HCT116 (cell line): ENCODE data around the gene CDH13. TPM values are rescaled to one million over a fixed set of nuclear protein-coding genes. Genes with fewer than 3 reads are reported as not detected.

ENCODE experiments used
- ATAC-seq: fragments of 200-7000 bp; cut with Tn5 transposase; 2 replicates; pipeline ENCODE4 v1.9.1; 2020; ENCODE audit warnings: mild to moderate bottlenecking, moderate library complexity
- BruUV-seq: library from RNA; stranded (reverse); fragments of 400-500 nt; replicated peaks from 2 replicates; lab custom pipeline; 2021; lab: Mats Ljungman, UMichigan
- CTCF ChIA-PET: fragments of 300-600 bp; sonication (Branson Sonifier 250); formaldehyde crosslinking; loops from one replicate; lab custom pipeline; 2021; ENCODE audit warnings: antibody characterized with exemption; lab: Charles Lee
- POLR2A ChIA-PET: fragments of 300-600, 350-600 bp; sonication (Branson Sonifier 250); formaldehyde crosslinking; loops from one replicate; lab custom pipeline; 2021; ENCODE audit warnings: antibody characterized with exemption; lab: Charles Lee
- RAD21 ChIA-PET, 2 experiments: fragments of 300-600 bp; sonication (Branson Sonifier 250); formaldehyde crosslinking; loops; one replicate each; lab custom pipeline; 2023; ENCODE audit warnings: low total read pairs in 2 of 2; ENCODE audit not compliant: uncharacterized antibody in 2 of 2, unreplicated experiment in 2 of 2, low non-redundant PET in 1 of 2; lab: Charles Lee
- DNase-seq: peaks from one replicate; pipeline ENCODE4 v3.0.0-alpha.2; 2010; ENCODE audit warnings: low read depth, low spot score
- H2AFZ ChIP-seq: fragments of 200-600 bp; shearing (Covaris generic), sonication (generic); 2 replicates; pipeline ENCODE4 v1.6.1; 2017; ENCODE audit warnings: low read depth, mixed run types, mixed read lengths, antibody characterized with exemption, low read length; ENCODE audit not compliant: poor library complexity, severe bottlenecking
- H3K27ac ChIP-seq: 2 replicates; pipeline ENCODE4 v1.5.1; 2012; ENCODE audit warnings: low read depth, low read length
- H3K27me3 ChIP-seq: fragments of 200-600 bp; sonication (generic); 2 replicates; pipeline ENCODE4 v1.6.1; 2016; ENCODE audit warnings: mixed run types, low read length, mixed read lengths; ENCODE audit not compliant: insufficient read depth
- H3K36me3 ChIP-seq, 2 experiments: fragments of 200-500 bp in 1 of 2; fragments of 200-600 bp in 1 of 2; sonication (Bioruptor generic) in 1 of 2; sonication (generic) in 1 of 2; 2 replicates each; pipeline versions ENCODE4 v1.5.1 to v1.6.1; 2014 to 2016; ENCODE audit warnings: low read length in 2 of 2, inconsistent platforms in 1 of 2, mixed read lengths in 1 of 2, mixed run types in 1 of 2; ENCODE audit not compliant: insufficient read depth in 2 of 2, control insufficient read depth in 1 of 2
- H3K4me1 ChIP-seq, 2 experiments: fragments of 200-600 bp in 1 of 2; sonication (generic) in 1 of 2; 2 replicates each; pipeline versions ENCODE4 v1.5.1 to v1.6.1; 2012 to 2017; ENCODE audit warnings: low read length in 2 of 2, inconsistent platforms in 1 of 2, mild to moderate bottlenecking in 1 of 2, mixed read lengths in 1 of 2, mixed run types in 1 of 2, moderate library complexity in 1 of 2; ENCODE audit not compliant: insufficient read depth in 2 of 2, control insufficient read depth in 1 of 2
- H3K4me2 ChIP-seq: fragments of 200-600 bp; sonication (generic); 2 replicates; pipeline ENCODE4 v1.6.1; 2017; ENCODE audit warnings: mixed run types, low read length, mixed read lengths
- H3K4me3 ChIP-seq, 2 experiments: fragments of 200-600 bp in 1 of 2; sonication (generic) in 1 of 2; replicated peaks in 1 of 2; 2 replicates each; pipeline ENCODE4 v1.5.1; 2011 to 2016; ENCODE audit warnings: low read length in 2 of 2, control low read depth in 1 of 2, low read depth in 1 of 2, mild to moderate bottlenecking in 1 of 2, mixed read lengths in 1 of 2, mixed run types in 1 of 2
- H3K79me2 ChIP-seq: fragments of 200-600 bp; sonication (generic); 2 replicates; pipeline ENCODE4 v1.6.1; 2017; ENCODE audit warnings: mild to moderate bottlenecking, mixed run types, low read length, moderate library complexity, mixed read lengths; ENCODE audit not compliant: insufficient read depth
- H3K9ac ChIP-seq: fragments of 200-600 bp; sonication (generic); 2 replicates; pipeline ENCODE4 v1.6.1; 2016; ENCODE audit warnings: low read length, mixed read lengths
- H3K9me2 ChIP-seq: fragments of 200-600 bp; sonication (generic), shearing (Covaris generic); 2 replicates; pipeline ENCODE4 v1.6.1; 2017; ENCODE audit warnings: mixed run types, mild to moderate bottlenecking, moderate library complexity; ENCODE audit not compliant: insufficient read depth
- H3K9me3 ChIP-seq, 2 experiments: fragments of 200-500 bp in 1 of 2; fragments of 200-600 bp in 1 of 2; sonication (Bioruptor generic) in 1 of 2; sonication (generic) in 1 of 2; 2 replicates each; pipeline ENCODE4 v1.6.1; 2014 to 2017; ENCODE audit warnings: low read length in 2 of 2, mixed read lengths in 2 of 2, inconsistent platforms in 1 of 2, low read depth in 1 of 2, mild to moderate bottlenecking in 1 of 2, mixed run types in 1 of 2, moderate library complexity in 1 of 2; ENCODE audit not compliant: control insufficient read depth in 1 of 2, insufficient read depth in 1 of 2
- H4K20me1 ChIP-seq: fragments of 200-600 bp; sonication (generic), shearing (Covaris generic); 2 replicates; pipeline ENCODE4 v1.6.1; 2017; ENCODE audit warnings: mixed run types, mild to moderate bottlenecking, moderate library complexity; ENCODE audit not compliant: insufficient read depth
- CBX3 ChIP-seq: IDR thresholded peaks from 2 replicates; pipeline ENCODE4 v1.6.1; 2012; ENCODE audit warnings: low read depth
- CEBPB ChIP-seq: IDR thresholded peaks from 2 replicates; pipeline ENCODE4 v1.6.1; 2012; ENCODE audit warnings: low read depth
- EGR1 ChIP-seq: IDR thresholded peaks from 2 replicates; pipeline ENCODE4 v1.6.1; 2012; ENCODE audit warnings: low read depth
- EZH2phosphoT487 ChIP-seq: fragments of 200-600 bp; IDR thresholded peaks from 2 replicates; pipeline ENCODE4 v1.6.1; 2018; ENCODE audit warnings: antibody characterized with exemption, borderline replicate concordance
- POLR2A ChIP-seq: IDR thresholded peaks from 2 replicates; pipeline ENCODE4 v1.7.0; 2011; ENCODE audit warnings: borderline replicate concordance; ENCODE audit not compliant: insufficient read depth, insufficient read length; ENCODE audit errors: extremely low read depth
- RAD21 ChIP-seq: IDR thresholded peaks from 2 replicates; pipeline ENCODE4 v1.6.1; 2012; ENCODE audit warnings: low read depth, mild to moderate bottlenecking
- REST ChIP-seq: IDR thresholded peaks from 2 replicates; pipeline ENCODE4 v1.6.1; 2012; ENCODE audit warnings: low read depth
- SP1 ChIP-seq: IDR thresholded peaks from 2 replicates; pipeline ENCODE4 v1.6.1; 2012; ENCODE audit warnings: low read depth
- TCF7L2 ChIP-seq: IDR thresholded peaks from 2 replicates; pipeline ENCODE4 v1.7.0; 2011; ENCODE audit warnings: borderline replicate concordance, inconsistent platforms; ENCODE audit not compliant: insufficient read depth, insufficient read length; ENCODE audit errors: extremely low read depth
- ZFX ChIP-seq: fragments of 450-650 bp; IDR thresholded peaks from 2 replicates; pipeline ENCODE4 v1.6.1; 2017
- intact Hi-C: fragments of 100-400 bp; cut with micrococcal nuclease; formaldehyde crosslinking; loops from 2 replicates; pipeline ENCODE4 v1.10.0; 2022
- total RNA-seq: library from RNA; stranded (reverse); gene quantifications from one replicate; pipeline ENCODE4 v1.2.1, GENCODE V29; 2021; ENCODE audit not compliant: unreplicated experiment
- TF ChIP-seq, protein P1 (sequence below): IDR thresholded peaks from 2 replicates; pipeline ENCODE4 v1.6.1; 2012
- TF ChIP-seq, protein P2 (sequence below), 3 experiments: fragments of 200-600 bp in 1 of 3; sonication (generic) in 1 of 3; IDR thresholded peaks in 2 of 3; conservative IDR thresholded peaks in 1 of 3; 2 replicates each; pipeline ENCODE4 v1.5.1; 2012 to 2017; ENCODE audit warnings: low read depth in 2 of 3, low read length in 2 of 3, antibody characterized with exemption in 1 of 3, borderline replicate concordance in 1 of 3, control low read depth in 1 of 3, mild to moderate bottlenecking in 1 of 3, mixed read lengths in 1 of 3, mixed run types in 1 of 3, moderate library complexity in 1 of 3; ENCODE audit not compliant: insufficient read depth in 1 of 3

Gene CDH13
- total RNA-seq, 1 experiment from 2014 or later = not detected

GRCh38 chr16:83482545-83483162 lies 855.9 kb downstream of the CDH13 start:
- H3K9me3 ChIP-seq = no peaks in the 10 kb centered on the region
- H2AFZ ChIP-seq = no peak overlapping the region
- RAD21 ChIA-PET = no interaction called here
- H3K9me2 ChIP-seq = no peaks in the 10 kb centered on the region
- 0 out of 2 replicates have a peak, but pooled peaks cover 5% of the 10 kb centered on the region for H3K27me3 ChIP-seq
- no peaks in the 10 kb centered on the region for H3K79me2 ChIP-seq
- ATAC-seq = no peak
- no peak overlapping the region for H3K9ac ChIP-seq
- POLR2A ChIA-PET = no interaction called here
- no peaks in the 10 kb centered on the region for H4K20me1 ChIP-seq
- CTCF ChIA-PET = no interaction called here
- intact Hi-C loops = no loop called here
- H3K4me3 ChIP-seq = no peak overlapping the region
- no peaks in the 10 kb centered on the region for H3K4me1 ChIP-seq
- no peak overlapping the region for H3K4me2 ChIP-seq
- TF ChIP-seq CBX3 (no peak), EZH2phosphoT487 (no peak), SP1 (no peak), ZFX (no peak), EGR1 (no peak), RAD21 (no peak), POLR2A (no peak), REST (no peak), CEBPB (no peak), TCF7L2 (no peak)
- TF ChIP-seq, protein P1, sequence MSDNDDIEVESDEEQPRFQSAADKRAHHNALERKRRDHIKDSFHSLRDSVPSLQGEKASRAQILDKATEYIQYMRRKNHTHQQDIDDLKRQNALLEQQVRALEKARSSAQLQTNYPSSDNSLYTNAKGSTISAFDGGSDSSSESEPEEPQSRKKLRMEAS = no peak
- TF ChIP-seq, protein P2, sequence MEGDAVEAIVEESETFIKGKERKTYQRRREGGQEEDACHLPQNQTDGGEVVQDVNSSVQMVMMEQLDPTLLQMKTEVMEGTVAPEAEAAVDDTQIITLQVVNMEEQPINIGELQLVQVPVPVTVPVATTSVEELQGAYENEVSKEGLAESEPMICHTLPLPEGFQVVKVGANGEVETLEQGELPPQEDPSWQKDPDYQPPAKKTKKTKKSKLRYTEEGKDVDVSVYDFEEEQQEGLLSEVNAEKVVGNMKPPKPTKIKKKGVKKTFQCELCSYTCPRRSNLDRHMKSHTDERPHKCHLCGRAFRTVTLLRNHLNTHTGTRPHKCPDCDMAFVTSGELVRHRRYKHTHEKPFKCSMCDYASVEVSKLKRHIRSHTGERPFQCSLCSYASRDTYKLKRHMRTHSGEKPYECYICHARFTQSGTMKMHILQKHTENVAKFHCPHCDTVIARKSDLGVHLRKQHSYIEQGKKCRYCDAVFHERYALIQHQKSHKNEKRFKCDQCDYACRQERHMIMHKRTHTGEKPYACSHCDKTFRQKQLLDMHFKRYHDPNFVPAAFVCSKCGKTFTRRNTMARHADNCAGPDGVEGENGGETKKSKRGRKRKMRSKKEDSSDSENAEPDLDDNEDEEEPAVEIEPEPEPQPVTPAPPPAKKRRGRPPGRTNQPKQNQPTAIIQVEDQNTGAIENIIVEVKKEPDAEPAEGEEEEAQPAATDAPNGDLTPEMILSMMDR (IDR thresholded peaks at IDR 0.05 in 2 of 3, conservative IDR thresholded peaks at IDR 0.05 in 1 of 3; ENCODE audit: borderline replicate concordance in 1 of 3, insufficient read depth in 1 of 3, low read depth in 2 of 3, low read length in 2 of 3) = no peak
- no TSS peak for BruUV-seq
- no peak overlapping the region for H3K27ac ChIP-seq
- DNase-seq = no peak
- H3K36me3 ChIP-seq = no peaks in the 10 kb centered on the region
